PC-3 (cell line): ENCODE measurements around the gene CD82. TPM values are rescaled to one million over a fixed set of nuclear protein-coding genes. Genes with fewer than 3 reads are reported as not detected.

Experiments
- ATAC-seq: fragments of 200-7000 bp; cut with Tn5 transposase; 2 replicates; pipeline ENCODE4 v1.9.1; 2020; ENCODE audit warnings: mild to moderate bottlenecking, moderate library complexity
- BruUV-seq: library from RNA; stranded (reverse); fragments of 400-500 nt; replicated peaks from 2 replicates; lab custom pipeline; 2021; lab: Mats Ljungman, UMichigan
- CTCF ChIA-PET: fragments of 300-600 bp; sonication (Branson Sonifier 250); formaldehyde crosslinking; loops from one replicate; lab custom pipeline; 2022; ENCODE audit warnings: antibody characterized with exemption; lab: Charles Lee
- POLR2A ChIA-PET: fragments of 300-600 bp; sonication (Branson Sonifier 250); formaldehyde crosslinking; loops from one replicate; lab custom pipeline; 2022; ENCODE audit warnings: antibody characterized with exemption; ENCODE audit not compliant: unreplicated experiment; lab: Charles Lee
- DNase-seq: peaks from one replicate; pipeline ENCODE4 v3.0.0-alpha.2; 2015
- H2AFZ ChIP-seq: fragments of 300-600 bp; sonication (generic); 2 replicates; pipeline ENCODE4 v1.6.0; 2016; ENCODE audit warnings: antibody characterized with exemption, low read length
- H3F3A ChIP-seq: fragments of 300-600 bp; sonication (generic); one replicate; pipeline ENCODE4 v1.6.0; 2017; ENCODE audit warnings: antibody characterized with exemption, low read length, control low read depth, mild to moderate bottlenecking; ENCODE audit not compliant: unreplicated experiment
- H3K27ac ChIP-seq: fragments of 300-600 bp; sonication (generic); 2 replicates; pipeline ENCODE4 v1.5.1; 2016; ENCODE audit warnings: mild to moderate bottlenecking, low read length
- H3K27me3 ChIP-seq: fragments of 300-600 bp; sonication (generic); 2 replicates; pipeline ENCODE4 v1.6.1; 2016; ENCODE audit warnings: low read length, mixed read lengths
- H3K36me3 ChIP-seq: fragments of 300-600 bp; sonication (generic); 2 replicates; pipeline ENCODE4 v1.6.1; 2016; ENCODE audit warnings: low read depth, mixed run types, low read length, mixed read lengths
- H3K4me1 ChIP-seq: fragments of 300-600 bp; sonication (generic); 2 replicates; pipeline ENCODE4 v1.5.1; 2016; ENCODE audit warnings: low read length; ENCODE audit not compliant: insufficient read depth
- H3K4me2 ChIP-seq: fragments of 300-600 bp; sonication (generic); 2 replicates; pipeline ENCODE4 v1.6.0; 2016; ENCODE audit warnings: low read length
- H3K4me3 ChIP-seq: fragments of 300-600 bp; sonication (generic); 2 replicates; pipeline ENCODE4 v1.5.1; 2016; ENCODE audit warnings: mild to moderate bottlenecking, low read length, mixed read lengths
- H3K79me2 ChIP-seq: fragments of 300-600 bp; sonication (generic); 2 replicates; pipeline ENCODE4 v1.6.1; 2017; ENCODE audit warnings: low read length, mixed read lengths
- H3K9ac ChIP-seq: fragments of 300-600 bp; sonication (generic); 2 replicates; pipeline ENCODE4 v1.6.0; 2016; ENCODE audit warnings: mild to moderate bottlenecking, low read length
- H3K9me2 ChIP-seq: fragments of 300-600 bp; sonication (generic); replicated peaks from 2 replicates; pipeline ENCODE4 v1.6.1; 2016; ENCODE audit warnings: mixed run types, low read length, mixed read lengths
- H3K9me3 ChIP-seq: fragments of 300-600 bp; sonication (generic); 2 replicates; pipeline ENCODE4 v1.6.1; 2016; ENCODE audit warnings: low read length, mixed read lengths
- H4K20me1 ChIP-seq: fragments of 300-600 bp; sonication (generic); 2 replicates; pipeline ENCODE4 v1.6.1; 2016; ENCODE audit warnings: low read length, mixed read lengths
- CTCF ChIP-seq: fragments of 300-600 bp; sonication (generic); conservative IDR thresholded peaks from 2 replicates; pipeline ENCODE4 v1.5.1; 2017; ENCODE audit warnings: antibody characterized with exemption, low read depth, mild to moderate bottlenecking, low read length
- EZH2 ChIP-seq: fragments of 300-600 bp; sonication (generic); IDR thresholded peaks from one replicate; pipeline ENCODE4 v1.6.1; 2017; ENCODE audit warnings: antibody characterized with exemption, mild to moderate bottlenecking, low read length; ENCODE audit not compliant: unreplicated experiment
- EZH2phosphoT487 ChIP-seq: fragments of 300-600 bp; sonication (generic); IDR thresholded peaks from 2 replicates; pipeline ENCODE4 v1.6.1; 2018; ENCODE audit warnings: mild to moderate bottlenecking, antibody characterized with exemption, low read length, borderline replicate concordance
- intact Hi-C: fragments of 100-400 bp; cut with micrococcal nuclease; formaldehyde crosslinking; loops from 2 replicates; pipeline ENCODE4 v1.9.0; 2023
- total RNA-seq: library from RNA; depleted of rRNA; stranded (reverse); fragments of >200 nt; gene quantifications from 2 replicates; pipeline ENCODE4 v1.2.3, GENCODE V29; 2014

CD82 gene
- total RNA-seq, 1 experiment from 2014 or later, result 5.0 TPM

GRCh38 chr11:44551456-44552139 is 13.9 kb upstream of the CD82 start:
- Histone ChIP-seq H3K4me3 (no peak overlapping the region), H3K9me3 (no peaks in the 10 kb centered on the region), H4K20me1 (no peaks in the 10 kb centered on the region), H2AFZ (no peak overlapping the region), H3F3A (no peaks in the 10 kb centered on the region), H3K9ac (no peak overlapping the region), H3K79me2 (no peaks in the 10 kb centered on the region), H3K9me2 (no peaks in the 10 kb centered on the region), H3K27ac (no peak overlapping the region), H3K27me3 (no peaks in the 10 kb centered on the region), H3K36me3 (no peaks in the 10 kb centered on the region), H3K4me2 (no peak overlapping the region), H3K4me1 (no peaks in the 10 kb centered on the region)
- ChIA-PET CTCF (interaction anchor here (0.8 kb wide), 1 partner anchor 63 kb away, joined by 3 read pairs; no protein-coding TSS in a partner anchor), POLR2A (no interaction called here)
- DNase-seq (no peak), ATAC-seq (no peak)
- no TSS peak for BruUV-seq
- TF ChIP-seq EZH2phosphoT487 (no peak), CTCF (no peak), EZH2 (no peak)
- intact Hi-C loops, result no loop called here

GRCh38 chr11:44555031-44555800 is 10.2 kb upstream of the CD82 start:
- BruUV-seq, result no TSS peak
- ChIA-PET POLR2A (no interaction called here), CTCF (interaction anchor here (3.1 kb wide), 1 partner anchor 62 kb away, joined by 29 read pairs; no protein-coding TSS in a partner anchor)
- H3K27me3 ChIP-seq, result no peaks in the 10 kb centered on the region
- H3K9ac ChIP-seq, result no peak overlapping the region
- H3K4me3 ChIP-seq, result no peak overlapping the region
- H3K4me2 ChIP-seq, result no peak overlapping the region
- intact Hi-C loops, result loop anchor here (5.0 kb wide), 1 partner anchor 357 kb away; no protein-coding TSS in a partner anchor
- DNase-seq (no peak), ATAC-seq (no peak)
- H3K79me2 ChIP-seq, result no peaks in the 10 kb centered on the region
- no peak for TF ChIP-seq CTCF
- no peak for TF ChIP-seq EZH2phosphoT487
- no peak for TF ChIP-seq EZH2
- no peak overlapping the region for H3K27ac ChIP-seq
- H4K20me1 ChIP-seq, result no peaks in the 10 kb centered on the region
- no peaks in the 10 kb centered on the region for H3F3A ChIP-seq
- H2AFZ ChIP-seq, result no peak overlapping the region
- no peaks in the 10 kb centered on the region for H3K9me2 ChIP-seq
- no peaks in the 10 kb centered on the region for H3K4me1 ChIP-seq
- H3K36me3 ChIP-seq, result no peaks in the 10 kb centered on the region
- H3K9me3 ChIP-seq, result no peaks in the 10 kb centered on the region
